ENCODE data around the gene DTX1.

DNA sequence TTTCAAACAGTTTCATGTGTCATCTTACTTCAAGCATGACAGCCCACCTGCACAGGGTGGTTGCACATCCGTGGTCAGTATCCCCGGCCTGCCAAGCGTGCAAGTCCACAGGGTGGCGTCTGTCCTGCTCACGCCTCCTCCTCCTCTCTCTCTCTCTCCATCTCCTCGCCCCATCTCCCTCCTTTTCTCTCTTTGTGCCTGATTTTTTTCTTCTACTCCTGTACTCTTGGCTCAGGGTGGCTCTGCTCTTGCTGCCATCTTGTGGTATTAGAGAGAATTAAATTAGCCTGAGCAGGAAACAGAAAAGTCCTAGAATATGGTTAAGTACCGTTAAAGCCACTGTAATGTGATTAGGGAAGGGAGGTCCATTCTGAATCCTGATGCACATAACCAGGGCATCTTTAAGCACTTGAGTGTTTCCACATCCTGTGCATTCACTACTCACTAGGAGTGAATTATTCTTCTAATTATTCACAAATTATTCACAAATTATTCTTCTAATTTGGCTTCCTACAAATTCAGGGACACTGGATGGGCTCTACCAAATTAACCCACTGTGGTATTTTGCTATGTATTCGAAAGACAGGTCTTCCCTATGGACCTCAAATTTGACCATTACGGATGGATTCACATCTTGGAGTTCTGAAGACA is 25.5 kb upstream of the DTX1 start:
- no peak for TF ChIP-seq EZH2 (IDR thresholded peaks at IDR 0.05)
- no peak for TF ChIP-seq POLR2AphosphoS5 (IDR thresholded peaks at IDR 0.05; ENCODE audit: borderline replicate concordance, low read depth, low read length)
- TF ChIP-seq FOXP2 (optimal IDR thresholded peaks at IDR 0.05; ENCODE audit: control extremely low read depth, extremely low read length, insufficient read depth) = no peak
